Thyroid gland (tissue), 4 donors: ENCODE results near the gene SLC24A3. TPM values are rescaled to one million over a fixed set of nuclear protein-coding genes. Genes with fewer than 3 reads are reported as not detected.

Experiments
- DNase-seq, 2 donors: peaks; one replicate each; pipeline ENCODE4 v3.0.0-alpha.2; 2019
- H3K27ac ChIP-seq, 3 donors: fragments of 200-600 bp; sonication (generic); 1 replicate in 2 of 3; 2 replicates in 1 of 3; pipeline ENCODE4 v1.5.1; 2016 to 2019; ENCODE audit warnings: mild to moderate bottlenecking in 1 of 3, moderate library complexity in 1 of 3
- H3K27me3 ChIP-seq: fragments of 200-600 bp; sonication (generic); one replicate; pipeline ENCODE4 v1.5.1; 2019
- H3K36me3 ChIP-seq, 2 donors: fragments of 200-600 bp; sonication (generic); one replicate each; pipeline ENCODE4 v1.5.1; 2016 to 2019
- H3K4me1 ChIP-seq, 2 donors: fragments of 200-600 bp; sonication (generic); one replicate each; pipeline ENCODE4 v1.5.1; 2017 to 2019
- H3K4me3 ChIP-seq, 3 donors: fragments of 200-600 bp; sonication (generic); replicated peaks in 1 of 3; 1 replicate in 2 of 3; 2 replicates in 1 of 3; pipeline ENCODE4 v1.5.1; 2016; ENCODE audit warnings: mild to moderate bottlenecking in 1 of 3
- H3K9me3 ChIP-seq: fragments of 200-600 bp; sonication (generic); one replicate; pipeline ENCODE4 v1.5.1; 2017
- POLR2A ChIP-seq, 2 donors: fragments of 450-650 bp; IDR thresholded peaks; one replicate each; pipeline ENCODE4 v1.6.1; 2017; ENCODE audit warnings: antibody characterized with exemption in 2 of 2, mild to moderate bottlenecking in 2 of 2, moderate library complexity in 1 of 2
- WGBS, 2 donors: methylation state at CpG; one replicate each; pipeline ENCODE4 v1.1.5; 2017; 5-methylcytosine and 5-hydroxymethylcytosine counted together
- intact Hi-C: fragments of 100-400 bp; cut with DNase I; formaldehyde crosslinking; loops from one replicate; pipeline ENCODE4 v1.15.1; 2023
- total RNA-seq, 4 donors: library from RNA; depleted of rRNA; stranded (reverse); fragments of >200 nt; gene quantifications; one replicate each; pipeline ENCODE4 v1.2.3, GENCODE V29; 2016
- TF ChIP-seq, protein P1 (sequence below), 6 experiments: fragments of 200-600 bp in 3 of 6; fragments of 450-650 bp in 3 of 6; sonication (generic) in 3 of 6; IDR thresholded peaks; one replicate each; pipeline ENCODE4 v1.5.1; 2016 to 2019; ENCODE audit warnings: antibody characterized with exemption in 6 of 6, mild to moderate bottlenecking in 2 of 6, inconsistent platforms in 1 of 6, moderate library complexity in 1 of 6

Gene SLC24A3
- total RNA-seq, 4 donors from 2014 or later: 4.0 to 8.1 (median 6.3) TPM

DNA sequence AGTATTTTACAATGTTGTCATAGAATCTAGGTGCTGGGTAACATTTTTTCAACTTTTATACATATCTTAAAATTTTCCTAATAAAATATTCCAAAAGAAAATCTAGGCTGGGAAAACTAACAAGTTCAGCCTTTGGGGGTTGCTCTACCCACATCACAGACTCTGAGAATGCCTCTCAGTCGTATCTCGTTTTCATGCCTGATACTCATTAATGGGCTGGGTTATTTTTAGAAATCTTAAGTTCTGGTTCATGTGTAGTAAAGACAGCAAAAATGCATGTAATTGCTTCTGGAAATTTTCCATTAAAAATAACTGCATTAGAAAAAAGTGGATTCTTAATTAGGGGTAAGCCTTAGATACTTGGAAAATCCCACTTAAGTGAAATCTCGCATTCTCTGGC is 149.3 kb downstream of the SLC24A3 start:
- peak in 1 of 2 donors; percentile 14 for DNase-seq
- Histone ChIP-seq H3K27ac (no peak overlapping the region), H3K4me3 (no peak overlapping the region), H3K36me3 (no peaks in the 10 kb centered on the region), H3K9me3 (no peaks in the 10 kb centered on the region), H3K4me1 (peaks cover 11 to 21% of the 10 kb centered on the region in 2 donors), H3K27me3 (no peaks in the 10 kb centered on the region)
- WGBS, 2 donors: 58% methylated on average over 3 of the region's 3 CpGs
- TF ChIP-seq, protein P1, sequence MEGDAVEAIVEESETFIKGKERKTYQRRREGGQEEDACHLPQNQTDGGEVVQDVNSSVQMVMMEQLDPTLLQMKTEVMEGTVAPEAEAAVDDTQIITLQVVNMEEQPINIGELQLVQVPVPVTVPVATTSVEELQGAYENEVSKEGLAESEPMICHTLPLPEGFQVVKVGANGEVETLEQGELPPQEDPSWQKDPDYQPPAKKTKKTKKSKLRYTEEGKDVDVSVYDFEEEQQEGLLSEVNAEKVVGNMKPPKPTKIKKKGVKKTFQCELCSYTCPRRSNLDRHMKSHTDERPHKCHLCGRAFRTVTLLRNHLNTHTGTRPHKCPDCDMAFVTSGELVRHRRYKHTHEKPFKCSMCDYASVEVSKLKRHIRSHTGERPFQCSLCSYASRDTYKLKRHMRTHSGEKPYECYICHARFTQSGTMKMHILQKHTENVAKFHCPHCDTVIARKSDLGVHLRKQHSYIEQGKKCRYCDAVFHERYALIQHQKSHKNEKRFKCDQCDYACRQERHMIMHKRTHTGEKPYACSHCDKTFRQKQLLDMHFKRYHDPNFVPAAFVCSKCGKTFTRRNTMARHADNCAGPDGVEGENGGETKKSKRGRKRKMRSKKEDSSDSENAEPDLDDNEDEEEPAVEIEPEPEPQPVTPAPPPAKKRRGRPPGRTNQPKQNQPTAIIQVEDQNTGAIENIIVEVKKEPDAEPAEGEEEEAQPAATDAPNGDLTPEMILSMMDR (IDR thresholded peaks at IDR 0.05): peak in 4 of 6 experiments; percentile 7 to 50 (median 38)
- TF ChIP-seq POLR2A (IDR thresholded peaks at IDR 0.05): no peak
- intact Hi-C loops: no loop called here

DNA sequence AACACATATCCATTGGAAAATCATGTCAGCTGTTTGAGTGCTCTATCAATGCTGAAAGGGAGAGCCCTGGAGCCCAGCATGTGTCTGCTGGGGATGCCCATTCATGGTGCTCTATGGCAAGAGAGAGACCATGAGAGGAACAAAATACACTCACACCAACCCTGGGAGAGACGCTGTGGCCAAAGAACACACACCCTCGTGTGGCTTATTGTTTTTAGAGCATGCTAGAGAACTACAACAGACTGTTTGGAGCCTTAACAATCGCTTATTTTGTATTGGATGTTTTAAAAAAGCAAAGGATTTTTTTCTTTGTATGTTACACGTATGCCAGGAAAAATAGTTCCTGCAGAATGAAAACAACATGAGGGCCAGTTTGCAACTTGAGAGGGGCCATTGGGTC is 151.0 kb downstream of the SLC24A3 start:
- WGBS, 2 donors: 18 to 20% methylated on average over 4 of the region's 4 CpGs
- Histone ChIP-seq H3K9me3 (no peaks in the 10 kb centered on the region), H3K4me1 (peaks cover 20 to 29% of the 10 kb centered on the region in 2 donors), H3K4me3 (no peak overlapping the region), H3K27ac (peak overlapping the region in 2 of 3 donors; percentile 40 to 48), H3K27me3 (no peaks in the 10 kb centered on the region), H3K36me3 (no peaks in the 10 kb centered on the region)
- DNase-seq: peak; percentile 37 to 48
- intact Hi-C loops: no loop called here
- TF ChIP-seq, protein P1 (IDR thresholded peaks at IDR 0.05): no peak
- no peak for TF ChIP-seq POLR2A (IDR thresholded peaks at IDR 0.05)

- no peak overlapping the region for H3K4me3 ChIP-seq
- H3K9me3 ChIP-seq: no peaks in the 10 kb centered on the region
- H3K36me3 ChIP-seq: no peaks in the 10 kb centered on the region
- peaks cover 24 to 38% of the 10 kb centered on the region in 2 donors for H3K4me1 ChIP-seq
- intact Hi-C loops: no loop called here
- 80 to 87% methylated on average over 2 of the region's 2 CpGs for WGBS, 2 donors
- H3K27me3 ChIP-seq: no peaks in the 10 kb centered on the region
- H3K27ac ChIP-seq: no peak overlapping the region
- TF ChIP-seq POLR2A (IDR thresholded peaks at IDR 0.05): no peak
- no peak for DNase-seq
Measured at GRCh38 chr20:19367591-19367990, 155.1 kb downstream of the SLC24A3 start.

DNA sequence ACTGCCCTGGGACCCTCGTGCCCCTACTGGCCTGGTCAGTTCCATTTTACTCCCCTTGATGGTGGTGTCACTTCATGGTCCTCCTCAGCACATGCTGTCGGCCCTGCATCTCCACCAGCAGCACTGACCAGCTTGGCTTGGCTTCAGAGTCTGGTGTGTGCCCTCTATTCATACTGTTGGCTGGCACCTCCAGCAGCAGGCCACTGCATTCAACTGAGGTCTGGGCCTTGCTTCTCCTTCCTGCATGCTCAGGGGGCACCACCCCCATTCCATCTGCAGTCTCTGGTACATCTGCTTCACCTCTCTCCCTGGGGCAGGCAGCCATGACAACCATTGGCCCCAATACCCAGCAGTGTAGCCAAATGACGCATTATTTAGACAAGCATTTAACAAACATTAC is 155.9 kb downstream of the SLC24A3 start:
- Histone ChIP-seq H3K27me3 (no peaks in the 10 kb centered on the region), H3K9me3 (no peaks in the 10 kb centered on the region), H3K36me3 (no peaks in the 10 kb centered on the region), H3K27ac (no peak overlapping the region), H3K4me3 (no peak overlapping the region), H3K4me1 (peaks cover 24 to 32% of the 10 kb centered on the region in 2 donors)
- TF ChIP-seq, protein P1 (IDR thresholded peaks at IDR 0.05): no peak
- TF ChIP-seq POLR2A (IDR thresholded peaks at IDR 0.05): no peak
- DNase-seq: no peak
- intact Hi-C loops: no loop called here
- WGBS, 2 donors: 93 to 100% methylated on average over 3 of the region's 3 CpGs

- intact Hi-C loops: no loop called here
- no peak overlapping the region for H3K4me3 ChIP-seq
- H3K27me3 ChIP-seq: no peaks in the 10 kb centered on the region
- peak; percentile 44 to 58 for DNase-seq
- TF ChIP-seq POLR2A (IDR thresholded peaks at IDR 0.05): no peak
- TF ChIP-seq, protein P1 (IDR thresholded peaks at IDR 0.05): no peak
- no peaks in the 10 kb centered on the region for H3K36me3 ChIP-seq
- WGBS, 2 donors: 58 to 62% methylated on average over 6 of the region's 6 CpGs
- no peaks in the 10 kb centered on the region for H3K9me3 ChIP-seq
- H3K27ac ChIP-seq: peak overlapping the region; percentile 13 to 30 (median 20)
- H3K4me1 ChIP-seq: peaks cover 20 to 26% of the 10 kb centered on the region in 2 donors
Measured at GRCh38 chr20:19370076-19371075, 157.9 kb downstream of the SLC24A3 start.
